Activated naive CD4-positive, alpha-beta T cell treated with anti-CD3 and anti-CD28 coated beads for 36 hours (primary cell): Measurements from ENCODE around the gene LCE1F. TPM values are rescaled to one million over a fixed set of nuclear protein-coding genes. Genes with fewer than 3 reads are reported as not detected.

Experiments used
- CTCF ChIA-PET: fragments of 350-600 bp; sonication (Branson Sonifier 250); formaldehyde crosslinking; loops from one replicate; lab custom pipeline; 2021; ENCODE audit warnings: antibody characterized with exemption; lab: Charles Lee
- DNase-seq: peaks from one replicate; pipeline ENCODE4 v3.0.0-alpha.2; 2020
- H3K27ac Mint-ChIP-seq: one replicate; pipeline ENCODE4 v1.8.0; 2021; ENCODE audit warnings: mild to moderate bottlenecking, mixed read lengths
- H3K27me3 Mint-ChIP-seq: one replicate; pipeline ENCODE4 v1.8.0; 2021; ENCODE audit warnings: low read depth, mixed read lengths
- H3K36me3 Mint-ChIP-seq: one replicate; pipeline ENCODE4 v1.8.0; 2021; ENCODE audit warnings: low read depth, mixed read lengths
- H3K4me1 Mint-ChIP-seq: one replicate; pipeline ENCODE4 v1.8.0; 2021; ENCODE audit warnings: low read depth, mixed read lengths
- H3K4me3 Mint-ChIP-seq: one replicate; pipeline ENCODE4 v1.8.0; 2021; ENCODE audit warnings: mild to moderate bottlenecking, moderate library complexity, mixed read lengths
- H3K9me3 Mint-ChIP-seq: one replicate; pipeline ENCODE4 v1.8.0; 2021; ENCODE audit warnings: mixed read lengths
- intact Hi-C: fragments of 100-400 bp; cut with micrococcal nuclease; formaldehyde crosslinking; loops from one replicate; pipeline ENCODE4 v1.15.1; 2023
- total RNA-seq, 2 experiments: library from RNA; stranded (reverse); gene quantifications; one replicate each; pipeline ENCODE4 v1.2.3, GENCODE V29; 2021

The LCE1F gene
- total RNA-seq, result not detected

DNA sequence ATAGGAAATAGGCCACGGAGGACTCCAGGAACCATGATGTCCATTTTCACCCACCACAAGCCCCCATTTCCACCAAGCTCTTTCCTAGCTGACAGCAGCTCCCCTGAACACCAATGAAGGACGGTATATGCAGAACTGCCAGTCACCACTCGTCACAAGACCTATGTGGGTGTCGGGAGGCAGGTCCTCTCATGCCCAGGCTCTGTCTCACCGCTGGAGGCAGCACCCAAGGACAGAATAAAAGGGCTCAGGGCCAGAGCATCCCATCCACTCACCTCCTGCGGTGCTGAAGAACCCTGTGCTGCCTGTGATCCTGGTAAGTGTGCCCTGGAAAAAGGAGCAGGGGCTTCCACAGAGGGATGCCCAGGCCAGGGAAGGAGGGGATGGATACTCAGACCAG lies at the start of gene LCE1F:
Gene LCE1F, plus strand, starts transcription at position 266 of the 400 bp plus-strand sequence. CDS start 1,232 bp downstream, outside the sequence.
- Mint-ChIP-seq H3K27ac (no peak within 1 kb of the TSS), H3K9me3 (no peaks in the 10 kb centered on the region), H3K27me3 (peaks cover 12% of the 10 kb centered on the region), H3K4me3 (no peak within 1 kb of the TSS), H3K36me3 (no peaks in the 10 kb centered on the region), H3K4me1 (no peaks in the 10 kb centered on the region)
- intact Hi-C loops, result no loop called here
- DNase-seq, result no peak
- CTCF ChIA-PET, result interaction anchor here (0.6 kb wide), 1 partner anchor 411 kb away, joined by 7 read pairs; no protein-coding TSS in a partner anchor

- Mint-ChIP-seq H3K4me1 (no peaks in the 10 kb centered on the region), H3K9me3 (no peaks in the 10 kb centered on the region), H3K27ac (no peak overlapping the region), H3K4me3 (no peak overlapping the region), H3K36me3 (no peaks in the 10 kb centered on the region), H3K27me3 (peaks cover 7% of the 10 kb centered on the region)
- CTCF ChIA-PET, result no interaction called here
- intact Hi-C loops, result no loop called here
- DNase-seq, result no peak
Measured at GRCh38 chr1:152725261-152725660, 49.7 kb upstream of the LCE1F start.

DNA sequence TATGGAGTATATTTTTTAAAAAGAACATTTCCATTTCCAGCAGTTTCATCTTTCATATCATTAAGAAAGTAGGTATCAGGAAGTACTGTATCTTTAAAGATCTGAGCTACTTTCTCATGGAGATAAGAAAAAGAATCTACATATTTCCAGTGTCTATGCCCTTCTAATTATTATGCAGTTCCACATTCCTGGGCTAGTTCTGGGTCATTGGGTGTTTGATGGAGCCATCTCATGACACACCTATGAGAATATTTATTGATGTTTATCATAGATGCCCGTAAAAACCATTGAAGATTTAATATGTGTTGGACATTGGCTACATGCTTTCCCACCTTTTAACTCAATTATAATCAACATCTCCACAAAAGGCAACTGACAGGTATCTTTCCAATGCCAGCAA lies 46.0 kb upstream of the LCE1F start:
- intact Hi-C loops, result no loop called here
- H3K36me3 Mint-ChIP-seq, result no peaks in the 10 kb centered on the region
- H3K9me3 Mint-ChIP-seq, result no peaks in the 10 kb centered on the region
- peaks cover 10% of the 10 kb centered on the region for H3K27me3 Mint-ChIP-seq
- H3K4me3 Mint-ChIP-seq, result no peak overlapping the region
- CTCF ChIA-PET, result no interaction called here
- no peak overlapping the region for H3K27ac Mint-ChIP-seq
- H3K4me1 Mint-ChIP-seq, result no peaks in the 10 kb centered on the region
- DNase-seq, result no peak

GRCh38 chr1:152735648-152736047 lies 39.3 kb upstream of the LCE1F start:
- no peaks in the 10 kb centered on the region for H3K36me3 Mint-ChIP-seq
- intact Hi-C loops, result no loop called here
- no peak overlapping the region for H3K4me3 Mint-ChIP-seq
- no peak overlapping the region for H3K27ac Mint-ChIP-seq
- peaks cover 15% of the 10 kb centered on the region for H3K27me3 Mint-ChIP-seq
- CTCF ChIA-PET, result no interaction called here
- DNase-seq, result no peak
- H3K9me3 Mint-ChIP-seq, result no peaks in the 10 kb centered on the region
- no peaks in the 10 kb centered on the region for H3K4me1 Mint-ChIP-seq

DNA sequence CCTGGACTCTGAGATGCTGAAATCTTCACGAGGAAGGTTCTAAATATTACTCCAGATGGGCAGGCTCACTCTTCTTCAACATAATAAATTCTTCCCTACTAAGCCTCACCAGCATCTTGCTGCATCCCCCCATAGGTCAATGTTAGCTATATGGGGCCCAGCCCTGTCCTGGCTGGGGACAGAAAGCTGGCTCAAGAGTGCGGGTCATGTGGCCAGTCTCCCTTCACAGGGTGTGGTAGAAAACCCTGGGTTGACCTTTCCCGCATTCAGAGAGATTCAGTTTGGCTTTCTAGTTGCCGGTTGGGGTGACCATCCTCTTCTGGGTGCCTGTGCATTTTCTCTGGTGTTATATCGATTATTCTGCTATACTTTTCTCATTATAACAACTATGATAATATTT lies 36.9 kb upstream of the LCE1F start:
- H3K27me3 Mint-ChIP-seq, result peaks cover 19% of the 10 kb centered on the region
- no peak for DNase-seq
- H3K27ac Mint-ChIP-seq, result no peak overlapping the region
- CTCF ChIA-PET, result no interaction called here
- no peak overlapping the region for H3K4me3 Mint-ChIP-seq
- intact Hi-C loops, result no loop called here
- H3K36me3 Mint-ChIP-seq, result no peaks in the 10 kb centered on the region
- no peaks in the 10 kb centered on the region for H3K9me3 Mint-ChIP-seq
- no peaks in the 10 kb centered on the region for H3K4me1 Mint-ChIP-seq

GRCh38 chr1:152739841-152740240 lies 35.1 kb upstream of the LCE1F start:
- CTCF ChIA-PET, result interaction anchor here (0.7 kb wide), 1 partner anchor 532 kb away, joined by 3 read pairs; no protein-coding TSS in a partner anchor
- intact Hi-C loops, result no loop called here
- Mint-ChIP-seq H3K27ac (no peak overlapping the region), H3K4me3 (no peak overlapping the region), H3K36me3 (no peaks in the 10 kb centered on the region), H3K9me3 (no peaks in the 10 kb centered on the region), H3K27me3 (peaks cover 22% of the 10 kb centered on the region), H3K4me1 (no peaks in the 10 kb centered on the region)
- no peak for DNase-seq

DNA sequence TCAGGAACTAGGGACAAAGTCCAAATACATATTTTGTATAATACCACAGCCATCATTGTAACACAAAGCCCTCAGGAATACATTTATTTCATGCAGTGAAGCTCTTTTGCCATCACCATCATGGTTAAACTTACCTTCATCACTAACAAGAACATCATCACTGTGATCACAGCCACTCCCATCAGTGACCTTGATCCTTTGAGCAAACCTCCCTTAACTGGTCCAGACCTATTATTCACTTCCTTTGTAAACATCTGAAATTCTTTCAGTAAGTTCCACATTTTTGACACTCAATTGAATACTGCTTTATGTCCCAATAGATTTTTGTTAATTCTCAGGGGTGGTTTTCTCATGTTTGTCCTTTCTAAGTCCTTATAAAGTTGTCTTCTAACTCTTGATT lies 33.3 kb upstream of the LCE1F start:
- Mint-ChIP-seq H3K9me3 (no peaks in the 10 kb centered on the region), H3K4me1 (no peaks in the 10 kb centered on the region), H3K27me3 (peaks cover 18% of the 10 kb centered on the region)

DNA sequence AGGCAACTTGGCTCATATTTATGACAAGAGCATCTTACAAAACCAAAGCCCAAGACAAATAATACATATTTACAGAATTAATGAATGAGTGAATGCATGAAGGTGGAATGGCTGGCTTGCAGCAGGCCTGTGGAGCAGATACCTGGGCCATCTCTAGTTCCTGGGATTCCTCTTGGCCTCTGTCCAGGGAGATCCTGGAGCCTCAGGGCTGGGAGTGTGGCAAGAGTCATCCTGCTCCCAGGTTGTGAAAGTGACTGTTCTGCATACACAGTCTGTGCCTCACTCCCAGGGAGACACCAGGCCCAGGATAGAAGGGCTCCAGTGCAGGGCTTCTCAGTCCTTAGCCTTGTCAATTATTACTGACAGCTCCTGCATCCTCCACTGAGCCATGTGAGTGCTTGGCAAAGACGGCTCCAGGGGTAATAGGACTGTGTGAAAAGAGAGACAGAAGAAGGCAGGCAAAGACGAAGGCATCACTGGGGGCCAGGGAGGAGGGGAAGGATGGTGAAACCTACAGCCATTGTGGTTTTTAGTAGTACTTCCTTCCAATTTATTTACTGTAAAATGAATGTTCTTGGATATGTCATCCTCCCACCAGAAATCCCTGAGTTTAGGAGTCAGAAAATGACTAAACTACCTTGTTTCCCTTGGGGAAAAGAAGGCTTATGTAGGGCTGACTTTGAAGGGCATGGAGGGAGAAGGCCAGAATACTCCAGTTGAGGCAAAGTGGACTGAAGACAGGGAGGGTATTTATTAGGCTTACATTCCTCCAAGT lies 31.4 kb upstream of the LCE1F start:
- no peaks in the 10 kb centered on the region for H3K9me3 Mint-ChIP-seq
- intact Hi-C loops, result no loop called here
- H3K4me3 Mint-ChIP-seq, result no peak overlapping the region

More for the DNA sequence above, 33.3 kb upstream of the LCE1F start:
- intact Hi-C loops, result no loop called here
- H3K36me3 Mint-ChIP-seq, result no peaks in the 10 kb centered on the region
- CTCF ChIA-PET, result interaction anchor here (0.6 kb wide), 1 partner anchor 210 kb away, joined by 3 read pairs; no protein-coding TSS in a partner anchor
- DNase-seq, result no peak
- H3K27ac Mint-ChIP-seq, result no peak overlapping the region
- no peak overlapping the region for H3K4me3 Mint-ChIP-seq

DNA sequence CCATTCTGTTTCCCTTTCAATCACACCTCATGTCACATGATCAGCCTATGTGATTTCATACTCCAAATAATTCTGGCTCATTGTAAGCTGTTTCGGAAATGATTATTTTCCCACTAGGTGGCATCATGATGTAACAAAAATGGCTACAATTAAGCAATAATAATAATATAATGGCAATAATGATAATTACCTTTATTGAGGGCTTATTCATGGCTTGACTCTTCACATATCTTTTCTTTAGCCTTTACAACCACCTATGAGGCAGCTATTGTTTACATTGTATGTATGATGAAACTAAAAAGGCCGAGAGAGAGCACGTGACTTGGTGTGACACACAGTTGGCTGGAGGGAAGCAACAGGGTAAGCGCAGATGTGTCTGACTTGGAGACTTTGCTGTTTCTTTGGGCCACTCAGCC lies 29.6 kb upstream of the LCE1F start:
- Mint-ChIP-seq H3K36me3 (no peaks in the 10 kb centered on the region), H3K9me3 (no peaks in the 10 kb centered on the region), H3K4me1 (no peaks in the 10 kb centered on the region), H3K27ac (no peak overlapping the region), H3K4me3 (no peak overlapping the region), H3K27me3 (peaks cover 20% of the 10 kb centered on the region)
- CTCF ChIA-PET, result no interaction called here
- intact Hi-C loops, result no loop called here
- no peak for DNase-seq

More for the DNA sequence above, 31.4 kb upstream of the LCE1F start:
- Mint-ChIP-seq H3K4me1 (no peaks in the 10 kb centered on the region), H3K27me3 (peaks cover 20% of the 10 kb centered on the region), H3K27ac (no peak overlapping the region), H3K36me3 (no peaks in the 10 kb centered on the region)
- CTCF ChIA-PET, result interaction anchor here (0.9 kb wide), 1 partner anchor 127 kb away, joined by 3 read pairs; no protein-coding TSS in a partner anchor
- no peak for DNase-seq

DNA sequence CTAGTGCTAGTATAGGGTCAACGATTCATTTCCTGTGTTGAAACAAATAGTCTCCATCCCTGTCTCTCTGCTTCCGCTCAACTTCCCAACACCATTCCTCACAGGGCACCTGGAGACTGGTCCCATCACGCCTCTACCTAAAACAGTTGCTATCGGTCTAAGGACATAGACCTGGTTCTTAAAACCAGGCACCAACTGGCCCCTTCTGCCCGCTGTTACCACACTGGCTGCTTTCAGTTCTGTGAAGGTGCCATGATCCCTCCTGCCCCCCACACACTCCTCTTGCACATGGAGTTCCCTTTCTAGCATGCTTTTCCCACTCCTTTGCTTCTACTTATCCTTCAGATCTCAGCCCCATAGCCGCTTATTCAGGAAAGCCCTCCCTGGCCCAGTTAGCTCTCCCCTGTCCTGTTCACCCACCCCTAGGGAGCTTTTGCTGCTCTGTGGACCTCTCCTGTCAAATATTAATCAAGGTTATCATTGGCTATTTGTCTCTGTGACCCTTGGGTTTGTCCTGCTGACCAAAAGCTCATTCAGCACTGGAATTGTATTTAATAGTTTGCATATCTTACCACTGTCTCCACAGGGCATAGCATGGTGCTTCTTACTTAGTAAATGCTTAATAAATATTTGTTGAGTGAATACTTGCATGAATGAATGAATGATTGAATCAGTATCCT lies 29.0 kb upstream of the LCE1F start:
- intact Hi-C loops, result no loop called here
- Mint-ChIP-seq H3K36me3 (no peaks in the 10 kb centered on the region), H3K27me3 (peaks cover 25% of the 10 kb centered on the region), H3K9me3 (no peaks in the 10 kb centered on the region), H3K4me1 (no peaks in the 10 kb centered on the region), H3K4me3 (no peak overlapping the region), H3K27ac (no peak overlapping the region)
- DNase-seq, result no peak
- CTCF ChIA-PET, result no interaction called here

DNA sequence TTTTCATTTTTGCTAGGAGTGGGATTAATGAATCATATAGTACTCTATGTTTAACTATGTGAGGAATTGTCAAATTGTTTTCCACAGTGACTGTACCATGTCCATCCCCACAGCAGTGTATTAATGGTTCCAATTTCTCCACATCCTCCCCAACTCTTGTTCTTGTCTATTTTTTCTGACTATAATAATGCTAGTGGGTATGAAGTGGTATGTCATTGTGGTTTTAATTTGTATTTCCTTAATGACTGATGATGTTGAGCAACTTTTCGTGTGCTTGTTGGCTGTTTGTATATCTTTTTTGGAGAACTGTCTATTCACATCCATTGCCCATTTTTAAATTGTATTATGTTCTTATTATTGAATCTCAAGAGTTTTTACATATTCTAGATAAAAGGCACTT lies 27.1 kb upstream of the LCE1F start:
- Mint-ChIP-seq H3K9me3 (no peaks in the 10 kb centered on the region), H3K4me1 (no peaks in the 10 kb centered on the region), H3K27me3 (peaks cover 18% of the 10 kb centered on the region), H3K4me3 (no peak overlapping the region), H3K36me3 (no peaks in the 10 kb centered on the region), H3K27ac (no peak overlapping the region)
- CTCF ChIA-PET, result no interaction called here
- intact Hi-C loops, result no loop called here
- DNase-seq, result no peak

DNA sequence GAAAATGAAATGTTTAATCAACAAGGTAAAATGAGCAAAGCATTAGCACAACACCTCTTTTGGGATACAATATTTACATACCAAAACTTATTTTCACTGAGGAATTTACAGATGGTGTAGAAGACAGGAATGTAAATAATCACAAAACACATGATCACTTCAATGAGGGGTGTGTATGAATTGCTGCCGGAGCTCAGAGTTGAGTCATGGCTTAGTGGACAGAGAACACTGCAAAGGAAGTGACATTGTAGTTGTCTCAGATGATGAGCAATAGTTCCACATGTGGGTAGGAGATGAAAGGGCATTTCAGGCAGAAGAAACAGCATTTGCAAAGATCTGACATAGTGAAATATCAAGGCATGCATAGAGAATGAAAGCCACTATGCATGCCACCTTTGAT lies 22.7 kb upstream of the LCE1F start:
- Mint-ChIP-seq H3K27ac (no peak overlapping the region), H3K4me3 (no peak overlapping the region), H3K27me3 (peaks cover 28% of the 10 kb centered on the region), H3K4me1 (no peaks in the 10 kb centered on the region), H3K36me3 (no peaks in the 10 kb centered on the region), H3K9me3 (no peaks in the 10 kb centered on the region)
- intact Hi-C loops, result no loop called here
- no peak for DNase-seq
- CTCF ChIA-PET, result no interaction called here

DNA sequence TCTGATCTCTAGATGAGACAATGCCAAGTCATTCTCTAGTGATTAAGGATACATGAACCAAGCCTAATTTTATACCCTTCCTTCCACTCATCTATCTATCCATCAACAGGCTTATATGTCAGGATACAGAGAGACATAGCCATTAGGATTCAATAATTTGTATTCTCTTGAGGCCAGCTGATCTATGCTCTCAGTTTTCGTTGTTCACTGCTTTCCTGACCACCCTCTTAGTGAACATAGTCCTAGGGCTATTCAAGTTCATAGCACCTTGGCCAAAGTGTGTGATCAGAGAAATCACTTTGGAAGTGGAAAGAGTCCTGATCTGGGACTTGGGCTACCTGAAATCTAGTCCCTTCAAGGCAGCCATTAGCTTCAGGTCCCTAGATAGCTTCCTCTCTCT lies 21.4 kb upstream of the LCE1F start:
- peaks cover 25% of the 10 kb centered on the region for H3K27me3 Mint-ChIP-seq
- intact Hi-C loops, result no loop called here

More for the DNA sequence above, 21.4 kb upstream of the LCE1F start:
- Mint-ChIP-seq H3K9me3 (no peaks in the 10 kb centered on the region), H3K4me3 (no peak overlapping the region), H3K27ac (no peak overlapping the region), H3K36me3 (no peaks in the 10 kb centered on the region), H3K4me1 (no peaks in the 10 kb centered on the region)
- CTCF ChIA-PET, result no interaction called here
- no peak for DNase-seq
